ENCODE measurements around the gene EPHB2.

EPHB2 gene

GRCh38 chr1:22822371-22822770, 111.7 kb downstream of the EPHB2 start:
- Histone ChIP-seq H3K9me3 (ENCODE audit: control insufficient read depth in 2 of 2, low read length in 2 of 2) (no peaks in the 10 kb centered on the region), H3K36me3 (ENCODE audit: control insufficient read depth in 2 of 2, insufficient read depth in 2 of 2, low read length in 2 of 2) (no peaks in the 10 kb centered on the region), H3K27ac (ENCODE audit: low read length) (no peak overlapping the region), H3K27me3 (ENCODE audit: control insufficient read depth in 1 of 2, insufficient read depth in 2 of 2, low read length in 2 of 2) (peaks cover 0 to 3% of the 10 kb centered on the region in 2 donors), H3K9ac (ENCODE audit: low read length in 2 of 2) (no peak overlapping the region), H3K4me1 (ENCODE audit: control insufficient read depth, insufficient read depth, low read length) (peaks cover 10% of the 10 kb centered on the region), H3K4me3 (ENCODE audit: low read length in 2 of 2) (no peak overlapping the region)

- Histone ChIP-seq H3K27me3 (ENCODE audit: control insufficient read depth in 1 of 2, insufficient read depth in 2 of 2, low read length in 2 of 2) (peaks cover 0 to under 1% of the 10 kb centered on the region in 2 donors), H3K27ac (ENCODE audit: low read length) (no peak overlapping the region), H3K4me1 (ENCODE audit: control insufficient read depth, insufficient read depth, low read length) (peaks cover 15% of the 10 kb centered on the region), H3K36me3 (ENCODE audit: control insufficient read depth in 2 of 2, insufficient read depth in 2 of 2, low read length in 2 of 2) (no peaks in the 10 kb centered on the region), H3K9ac (ENCODE audit: low read length in 2 of 2) (no peak overlapping the region), H3K9me3 (ENCODE audit: control insufficient read depth in 2 of 2, low read length in 2 of 2) (no peaks in the 10 kb centered on the region), H3K4me3 (ENCODE audit: low read length in 2 of 2) (no peak overlapping the region)
Observed at GRCh38 chr1:22824466-22824865, 113.8 kb downstream of the EPHB2 start.

- Histone ChIP-seq H3K9ac (ENCODE audit: low read length in 2 of 2) (no peak overlapping the region), H3K36me3 (ENCODE audit: control insufficient read depth in 2 of 2, insufficient read depth in 2 of 2, low read length in 2 of 2) (no peaks in the 10 kb centered on the region), H3K4me1 (ENCODE audit: control insufficient read depth, insufficient read depth, low read length) (peaks cover 15% of the 10 kb centered on the region), H3K27ac (ENCODE audit: low read length) (no peak overlapping the region), H3K27me3 (ENCODE audit: control insufficient read depth in 1 of 2, insufficient read depth in 2 of 2, low read length in 2 of 2) (no peaks in the 10 kb centered on the region), H3K4me3 (ENCODE audit: low read length in 2 of 2) (no peak overlapping the region), H3K9me3 (ENCODE audit: control insufficient read depth in 2 of 2, low read length in 2 of 2) (no peaks in the 10 kb centered on the region)
Observed at GRCh38 chr1:22824975-22825374, 114.3 kb downstream of the EPHB2 start.

GRCh38 chr1:22825486-22826189, 115.0 kb downstream of the EPHB2 start:
- no peak overlapping the region for H3K27ac ChIP-seq (ENCODE audit: low read length)
- H3K27me3 ChIP-seq (ENCODE audit: control insufficient read depth in 1 of 2, insufficient read depth in 2 of 2, low read length in 2 of 2), result no peaks in the 10 kb centered on the region
- no peak overlapping the region for H3K4me3 ChIP-seq (ENCODE audit: low read length in 2 of 2)
- no peaks in the 10 kb centered on the region for H3K9me3 ChIP-seq (ENCODE audit: control insufficient read depth in 2 of 2, low read length in 2 of 2)
- peaks cover 15% of the 10 kb centered on the region for H3K4me1 ChIP-seq (ENCODE audit: control insufficient read depth, insufficient read depth, low read length)
- H3K9ac ChIP-seq (ENCODE audit: low read length in 2 of 2), result no peak overlapping the region
- no peaks in the 10 kb centered on the region for H3K36me3 ChIP-seq (ENCODE audit: control insufficient read depth in 2 of 2, insufficient read depth in 2 of 2, low read length in 2 of 2)

- H3K36me3 ChIP-seq (ENCODE audit: control insufficient read depth in 2 of 2, insufficient read depth in 2 of 2, low read length in 2 of 2), result no peaks in the 10 kb centered on the region
- H3K4me3 ChIP-seq (ENCODE audit: low read length in 2 of 2), result no peak overlapping the region
- H3K9ac ChIP-seq (ENCODE audit: low read length in 2 of 2), result no peak overlapping the region
- no peaks in the 10 kb centered on the region for H3K27me3 ChIP-seq (ENCODE audit: control insufficient read depth in 1 of 2, insufficient read depth in 2 of 2, low read length in 2 of 2)
- H3K9me3 ChIP-seq (ENCODE audit: control insufficient read depth in 2 of 2, low read length in 2 of 2), result no peaks in the 10 kb centered on the region
- H3K27ac ChIP-seq (ENCODE audit: low read length), result no peak overlapping the region
- H3K4me1 ChIP-seq (ENCODE audit: control insufficient read depth, insufficient read depth, low read length), result peaks cover 15% of the 10 kb centered on the region
Observed at GRCh38 chr1:22826604-22827580, 116.3 kb downstream of the EPHB2 start.

GRCh38 chr1:22827666-22828483, 117.2 kb downstream of the EPHB2 start:
- Histone ChIP-seq H3K27ac (ENCODE audit: low read length) (no peak overlapping the region), H3K36me3 (ENCODE audit: control insufficient read depth in 2 of 2, insufficient read depth in 2 of 2, low read length in 2 of 2) (no peaks in the 10 kb centered on the region), H3K9me3 (ENCODE audit: control insufficient read depth in 2 of 2, low read length in 2 of 2) (no peaks in the 10 kb centered on the region), H3K9ac (ENCODE audit: low read length in 2 of 2) (no peak overlapping the region), H3K27me3 (ENCODE audit: control insufficient read depth in 1 of 2, insufficient read depth in 2 of 2, low read length in 2 of 2) (peaks cover 3% of the 10 kb centered on the region in 2 donors), H3K4me1 (ENCODE audit: control insufficient read depth, insufficient read depth, low read length) (peaks cover 15% of the 10 kb centered on the region), H3K4me3 (ENCODE audit: low read length in 2 of 2) (no peak overlapping the region)

GRCh38 chr1:22828484-22829308, 118.1 kb downstream of the EPHB2 start:
- Histone ChIP-seq H3K36me3 (ENCODE audit: control insufficient read depth in 2 of 2, insufficient read depth in 2 of 2, low read length in 2 of 2) (no peaks in the 10 kb centered on the region), H3K9ac (ENCODE audit: low read length in 2 of 2) (no peak overlapping the region), H3K27ac (ENCODE audit: low read length) (no peak overlapping the region), H3K9me3 (ENCODE audit: control insufficient read depth in 2 of 2, low read length in 2 of 2) (no peaks in the 10 kb centered on the region), H3K27me3 (ENCODE audit: control insufficient read depth in 1 of 2, insufficient read depth in 2 of 2, low read length in 2 of 2) (peaks cover 3% of the 10 kb centered on the region in 2 donors), H3K4me1 (ENCODE audit: control insufficient read depth, insufficient read depth, low read length) (peaks cover 15% of the 10 kb centered on the region), H3K4me3 (ENCODE audit: low read length in 2 of 2) (no peak overlapping the region)

GRCh38 chr1:22829309-22829989, 118.8 kb downstream of the EPHB2 start:
- H3K36me3 ChIP-seq (ENCODE audit: control insufficient read depth in 2 of 2, insufficient read depth in 2 of 2, low read length in 2 of 2), result no peaks in the 10 kb centered on the region
- no peak overlapping the region for H3K9ac ChIP-seq (ENCODE audit: low read length in 2 of 2)
- H3K4me1 ChIP-seq (ENCODE audit: control insufficient read depth, insufficient read depth, low read length), result peaks cover 15% of the 10 kb centered on the region
- H3K27me3 ChIP-seq (ENCODE audit: control insufficient read depth in 1 of 2, insufficient read depth in 2 of 2, low read length in 2 of 2), result peaks cover 3% of the 10 kb centered on the region in 2 donors
- no peaks in the 10 kb centered on the region for H3K9me3 ChIP-seq (ENCODE audit: control insufficient read depth in 2 of 2, low read length in 2 of 2)
- no peak overlapping the region for H3K4me3 ChIP-seq (ENCODE audit: low read length in 2 of 2)
- H3K27ac ChIP-seq (ENCODE audit: low read length), result no peak overlapping the region

- H3K27ac ChIP-seq (ENCODE audit: low read length), result no peak overlapping the region
Observed at GRCh38 chr1:22830041-22830566, 119.5 kb downstream of the EPHB2 start.

More at GRCh38 chr1:22830041-22830566, 119.5 kb downstream of the EPHB2 start:
- H3K4me3 ChIP-seq (ENCODE audit: low read length in 2 of 2), result no peak overlapping the region
- no peaks in the 10 kb centered on the region for H3K9me3 ChIP-seq (ENCODE audit: control insufficient read depth in 2 of 2, low read length in 2 of 2)
- H3K27me3 ChIP-seq (ENCODE audit: control insufficient read depth in 1 of 2, insufficient read depth in 2 of 2, low read length in 2 of 2), result peaks cover 3% of the 10 kb centered on the region in 2 donors
- no peaks in the 10 kb centered on the region for H3K36me3 ChIP-seq (ENCODE audit: control insufficient read depth in 2 of 2, insufficient read depth in 2 of 2, low read length in 2 of 2)
- H3K9ac ChIP-seq (ENCODE audit: low read length in 2 of 2), result no peak overlapping the region
- H3K4me1 ChIP-seq (ENCODE audit: control insufficient read depth, insufficient read depth, low read length), result peaks cover 15% of the 10 kb centered on the region
